NCI-H2227 (cell line): ENCODE measurements around the gene PATE3.

Experiments
- DNase-seq: peaks from one replicate; lab custom pipeline; 2025; ENCODE audit not compliant: unreplicated experiment; lab: John Stamatoyannopoulos, UW

The PATE3 gene

GRCh38 chr11:125835748-125836147 is 47.8 kb downstream of the PATE3 start:
- no peak for DNase-seq
